Measurements from ENCODE around the gene FANCI. TPM values are rescaled to one million over a fixed set of nuclear protein-coding genes. Genes with fewer than 3 reads are reported as not detected.
A peak's percentile ranks its signal among the peaks of the same experiment; 100 is the strongest.

The FANCI gene
- 56.2 TPM for polyA plus RNA-seq (2013, experiment 1 of 2)
- polyA plus RNA-seq (2013, experiment 2 of 2): 56.3 TPM

GRCh38 chr15:89243691-89244573 lies at the start of gene FANCI:
Gene FANCI (plus strand): TSS chr15:89243979. CDS start chr15:89247648, 3,669 bp downstream.
- WGBS, 2 donors (ENCODE audit: extremely low coverage in 2 of 2, insufficient read length in 2 of 2, insufficient replicate concordance in 1 of 2): no CpG with 5 or more reads among the region's 69 CpGs
- peaks cover 0 to 11% of the 10 kb centered on the region in 2 donors for H3K9me3 ChIP-seq (replicated peaks in 1 of 2; ENCODE audit: control insufficient read depth in 2 of 2, insufficient read depth in 1 of 2, low read depth in 1 of 2, low read length in 2 of 2)
- H3K18ac ChIP-seq (ENCODE audit: low read length): peak within 1 kb of the TSS; percentile 95
- H3K4me2 ChIP-seq (ENCODE audit: insufficient read depth, low read length, poor library complexity, severe bottlenecking): peak within 1 kb of the TSS; percentile 70
- H3K14ac ChIP-seq (ENCODE audit: low read length): no peak within 1 kb of the TSS
- H2BK120ac ChIP-seq (ENCODE audit: low read depth, low read length): peak within 1 kb of the TSS; percentile 95
- H3K36me3 ChIP-seq (replicated peaks in 1 of 2; ENCODE audit: control insufficient read depth in 2 of 2, insufficient read depth in 2 of 2, low read length in 2 of 2): peaks cover 4 to 35% of the 10 kb centered on the region in 2 donors
- peak within 1 kb of the TSS; percentile 76 for H2BK5ac ChIP-seq (ENCODE audit: low read length)
- H2AK5ac ChIP-seq (ENCODE audit: low read depth, low read length): peak within 1 kb of the TSS; percentile 77
- peaks cover 5 to 7% of the 10 kb centered on the region in 2 donors for H3K4me1 ChIP-seq (ENCODE audit: control insufficient read depth in 2 of 2, insufficient read depth in 1 of 2, low read depth in 1 of 2, low read length in 2 of 2)
- H3K4ac ChIP-seq (ENCODE audit: low read length): peak within 1 kb of the TSS; percentile 8
- DNase-seq (ENCODE audit: low spot score): peak; percentile 89
- H2BK15ac ChIP-seq (ENCODE audit: low read length): no peak within 1 kb of the TSS
- peak within 1 kb of the TSS; percentile 43 for H2BK12ac ChIP-seq (ENCODE audit: low read length)
- H3K9ac ChIP-seq (ENCODE audit: low read depth, low read length, poor library complexity): peak within 1 kb of the TSS; percentile 64
- H3K27ac ChIP-seq (replicated peaks; ENCODE audit: low read length): no peak within 1 kb of the TSS
- H4K8ac ChIP-seq (ENCODE audit: low read depth, low read length): no peak within 1 kb of the TSS
- H2AFZ ChIP-seq (ENCODE audit: low read length): peak within 1 kb of the TSS; percentile 88
- no peaks in the 10 kb centered on the region for H3K27me3 ChIP-seq (ENCODE audit: control insufficient read depth in 3 of 3, insufficient read depth in 3 of 3, low read depth in 1 of 3, low read length in 3 of 3)
- H3K23ac ChIP-seq (ENCODE audit: low read depth, low read length, poor library complexity): peak within 1 kb of the TSS; percentile 27
- no peaks in the 10 kb centered on the region for H3K79me1 ChIP-seq (ENCODE audit: low read depth, low read length)
- no peak within 1 kb of the TSS for H4K91ac ChIP-seq (ENCODE audit: low read depth, low read length, poor library complexity)
- peak within 1 kb of the TSS; percentile 84 to 97 for H3K4me3 ChIP-seq (ENCODE audit: low read length in 2 of 2)

- no peak for DNase-seq (ENCODE audit: low spot score)
- H2BK5ac ChIP-seq (ENCODE audit: low read length): no peak overlapping the region
- H3K18ac ChIP-seq (ENCODE audit: low read length): no peak overlapping the region
- peaks cover 28 to 36% of the 10 kb centered on the region in 2 donors for H3K4me1 ChIP-seq (ENCODE audit: control insufficient read depth in 2 of 2, insufficient read depth in 1 of 2, low read depth in 1 of 2, low read length in 2 of 2)
- H3K27ac ChIP-seq (replicated peaks; ENCODE audit: low read length): no peak overlapping the region
- no peak overlapping the region for H2BK15ac ChIP-seq (ENCODE audit: low read length)
- no peaks in the 10 kb centered on the region for H3K9me3 ChIP-seq (replicated peaks in 1 of 2; ENCODE audit: control insufficient read depth in 2 of 2, insufficient read depth in 1 of 2, low read depth in 1 of 2, low read length in 2 of 2)
- H2AFZ ChIP-seq (ENCODE audit: low read length): no peak overlapping the region
- H3K4ac ChIP-seq (ENCODE audit: low read length): no peak overlapping the region
- no peak overlapping the region for H3K9ac ChIP-seq (ENCODE audit: low read depth, low read length, poor library complexity)
- H4K8ac ChIP-seq (ENCODE audit: low read depth, low read length): no peak overlapping the region
- H3K4me2 ChIP-seq (ENCODE audit: insufficient read depth, low read length, poor library complexity, severe bottlenecking): no peak overlapping the region
- H3K36me3 ChIP-seq (replicated peaks in 1 of 2; ENCODE audit: control insufficient read depth in 2 of 2, insufficient read depth in 2 of 2, low read length in 2 of 2): peaks cover 3 to 40% of the 10 kb centered on the region in 2 donors
- H3K79me1 ChIP-seq (ENCODE audit: low read depth, low read length): no peaks in the 10 kb centered on the region
- H3K14ac ChIP-seq (ENCODE audit: low read length): no peak overlapping the region
- no peak overlapping the region for H2BK12ac ChIP-seq (ENCODE audit: low read length)
- no peaks in the 10 kb centered on the region for H3K27me3 ChIP-seq (ENCODE audit: control insufficient read depth in 3 of 3, insufficient read depth in 3 of 3, low read depth in 1 of 3, low read length in 3 of 3)
- H2BK120ac ChIP-seq (ENCODE audit: low read depth, low read length): no peak overlapping the region
- WGBS, 2 donors (ENCODE audit: extremely low coverage in 2 of 2, insufficient read length in 2 of 2, insufficient replicate concordance in 1 of 2): no CpG with 5 or more reads among the region's 4 CpGs
- H4K91ac ChIP-seq (ENCODE audit: low read depth, low read length, poor library complexity): no peak overlapping the region
- no peak overlapping the region for H2AK5ac ChIP-seq (ENCODE audit: low read depth, low read length)
- no peak overlapping the region for H3K4me3 ChIP-seq (ENCODE audit: low read length in 2 of 2)
- H3K23ac ChIP-seq (ENCODE audit: low read depth, low read length, poor library complexity): no peak overlapping the region
Observed at GRCh38 chr15:89194608-89195007, 49.2 kb upstream of the FANCI start.

- Histone ChIP-seq H2BK120ac (ENCODE audit: low read depth, low read length) (no peak overlapping the region), H3K18ac (ENCODE audit: low read length) (peak overlapping the region; percentile 58), H3K23ac (ENCODE audit: low read depth, low read length, poor library complexity) (no peak overlapping the region), H3K79me1 (ENCODE audit: low read depth, low read length) (no peaks in the 10 kb centered on the region), H3K27me3 (ENCODE audit: control insufficient read depth in 3 of 3, insufficient read depth in 3 of 3, low read depth in 1 of 3, low read length in 3 of 3) (no peaks in the 10 kb centered on the region), H2AK5ac (ENCODE audit: low read depth, low read length) (no peak overlapping the region), H3K36me3 (replicated peaks in 1 of 2; ENCODE audit: control insufficient read depth in 2 of 2, insufficient read depth in 2 of 2, low read length in 2 of 2) (peaks cover 3 to 32% of the 10 kb centered on the region in 2 donors), H3K27ac (replicated peaks; ENCODE audit: low read length) (no peak overlapping the region), H3K9ac (ENCODE audit: low read depth, low read length, poor library complexity) (no peak overlapping the region), H4K8ac (ENCODE audit: low read depth, low read length) (no peak overlapping the region), H3K14ac (ENCODE audit: low read length) (no peak overlapping the region), H2BK5ac (ENCODE audit: low read length) (no peak overlapping the region), H3K9me3 (replicated peaks in 1 of 2; ENCODE audit: control insufficient read depth in 2 of 2, insufficient read depth in 1 of 2, low read depth in 1 of 2, low read length in 2 of 2) (no peaks in the 10 kb centered on the region), H3K4me2 (ENCODE audit: insufficient read depth, low read length, poor library complexity, severe bottlenecking) (no peak overlapping the region), H2AFZ (ENCODE audit: low read length) (no peak overlapping the region), H2BK15ac (ENCODE audit: low read length) (no peak overlapping the region), H3K4ac (ENCODE audit: low read length) (no peak overlapping the region), H3K4me3 (ENCODE audit: low read length in 2 of 2) (no peak overlapping the region), H4K91ac (ENCODE audit: low read depth, low read length, poor library complexity) (no peak overlapping the region), H2BK12ac (ENCODE audit: low read length) (no peak overlapping the region), H3K4me1 (ENCODE audit: control insufficient read depth in 2 of 2, insufficient read depth in 1 of 2, low read depth in 1 of 2, low read length in 2 of 2) (peaks cover 33 to 43% of the 10 kb centered on the region in 2 donors)
- WGBS, 2 donors (ENCODE audit: extremely low coverage in 2 of 2, insufficient read length in 2 of 2, insufficient replicate concordance in 1 of 2): no CpG with 5 or more reads among the region's 8 CpGs
- DNase-seq (ENCODE audit: low spot score): no peak
Observed at GRCh38 chr15:89195836-89196235, 47.9 kb upstream of the FANCI start.

- Histone ChIP-seq H2BK5ac (ENCODE audit: low read length) (no peak overlapping the region), H3K4me2 (ENCODE audit: insufficient read depth, low read length, poor library complexity, severe bottlenecking) (no peak overlapping the region), H3K27me3 (ENCODE audit: control insufficient read depth in 3 of 3, insufficient read depth in 3 of 3, low read depth in 1 of 3, low read length in 3 of 3) (no peaks in the 10 kb centered on the region), H3K18ac (ENCODE audit: low read length) (peak overlapping the region; percentile 67), H4K8ac (ENCODE audit: low read depth, low read length) (no peak overlapping the region), H2AFZ (ENCODE audit: low read length) (no peak overlapping the region), H2BK12ac (ENCODE audit: low read length) (no peak overlapping the region), H3K4me1 (ENCODE audit: control insufficient read depth in 2 of 2, insufficient read depth in 1 of 2, low read depth in 1 of 2, low read length in 2 of 2) (peaks cover 33 to 43% of the 10 kb centered on the region in 2 donors), H3K27ac (replicated peaks; ENCODE audit: low read length) (no peak overlapping the region), H3K23ac (ENCODE audit: low read depth, low read length, poor library complexity) (no peak overlapping the region), H3K79me1 (ENCODE audit: low read depth, low read length) (no peaks in the 10 kb centered on the region), H2BK15ac (ENCODE audit: low read length) (no peak overlapping the region), H4K91ac (ENCODE audit: low read depth, low read length, poor library complexity) (no peak overlapping the region), H2BK120ac (ENCODE audit: low read depth, low read length) (no peak overlapping the region), H3K9ac (ENCODE audit: low read depth, low read length, poor library complexity) (no peak overlapping the region), H3K9me3 (replicated peaks in 1 of 2; ENCODE audit: control insufficient read depth in 2 of 2, insufficient read depth in 1 of 2, low read depth in 1 of 2, low read length in 2 of 2) (no peaks in the 10 kb centered on the region), H3K4me3 (ENCODE audit: low read length in 2 of 2) (no peak overlapping the region), H3K4ac (ENCODE audit: low read length) (no peak overlapping the region), H3K36me3 (replicated peaks in 1 of 2; ENCODE audit: control insufficient read depth in 2 of 2, insufficient read depth in 2 of 2, low read length in 2 of 2) (peaks cover 3 to 27% of the 10 kb centered on the region in 2 donors), H3K14ac (ENCODE audit: low read length) (no peak overlapping the region), H2AK5ac (ENCODE audit: low read depth, low read length) (no peak overlapping the region)
- WGBS, 2 donors (ENCODE audit: extremely low coverage in 2 of 2, insufficient read length in 2 of 2, insufficient replicate concordance in 1 of 2): no CpG with 5 or more reads among the region's 6 CpGs
- no peak for DNase-seq (ENCODE audit: low spot score)
Observed at GRCh38 chr15:89196241-89196640, 47.5 kb upstream of the FANCI start.
